H1 (cell line): Measurements from ENCODE around the gene MACROD2. TPM values are rescaled to one million over a fixed set of nuclear protein-coding genes. Genes with fewer than 3 reads are reported as not detected.

Source experiments
- CEBPB ChIP-seq: IDR thresholded peaks from 2 replicates; pipeline ENCODE4 v1.6.1; 2012; ENCODE audit warnings: low read depth, low read length
- CHD7 ChIP-seq: fragments of 300-600 bp; sonication (generic); IDR thresholded peaks from 2 replicates; pipeline ENCODE4 v1.7.1; 2012; ENCODE audit warnings: low read length, moderate library complexity, mild to moderate bottlenecking, inconsistent platforms; ENCODE audit not compliant: insufficient replicate concordance
- KDM5A ChIP-seq: fragments of 200-600 bp; IDR thresholded peaks from 2 replicates; pipeline ENCODE4 v1.7.1; 2012; ENCODE audit warnings: mild to moderate bottlenecking, low read length, inconsistent platforms, mixed read lengths
- RXRA ChIP-seq: IDR thresholded peaks from 2 replicates; pipeline ENCODE4 v1.6.1; 2011; ENCODE audit warnings: low read depth, mild to moderate bottlenecking, low read length, moderate library complexity; ENCODE audit not compliant: insufficient read depth
- SAP30 ChIP-seq: fragments of 300-600 bp; sonication (generic); IDR thresholded peaks from 2 replicates; pipeline ENCODE4 v1.7.1; 2012; ENCODE audit warnings: low read length, moderate library complexity, mild to moderate bottlenecking, inconsistent platforms; ENCODE audit not compliant: insufficient read depth, insufficient replicate concordance
- polyA plus RNA-seq, 7 experiments: library from polyadenylated mRNA; depleted of rRNA in 3 of 7; stranded (reverse) in 5 of 7; unstranded in 2 of 7; fragments of >200 nt in 5 of 7; fragments of 200-250 nt in 2 of 7; gene quantifications; 1 replicate in 5 of 7; 2 replicates in 1 of 7; 4 replicates in 1 of 7; pipeline versions ENCODE4 v1.2.1 to v1.2.3, GENCODE V29; 2011 to 2013; ENCODE audit warnings: missing spikeins in 2 of 7, mixed read lengths in 2 of 7
- total RNA-seq: library from RNA; stranded (reverse); fragmentation: NEBNext Ultra II Directional; extraction: Animal tissue kit (Norgen Biotek cat#: 25700); gene quantifications from 2 replicates; pipeline ENCODE4 v1.2.1, GENCODE V29; 2021
- TF ChIP-seq, protein P1 (sequence below): IDR thresholded peaks from 2 replicates; pipeline ENCODE4 v1.6.1; 2012; ENCODE audit warnings: inconsistent platforms
- TF ChIP-seq, protein P2 (sequence below), 3 experiments: IDR thresholded peaks; 1 replicate in 2 of 3; 2 replicates in 1 of 3; pipeline versions ENCODE4 v1.5.1 to v1.6.1; 2011; ENCODE audit warnings: low read length in 3 of 3, mild to moderate bottlenecking in 3 of 3, inconsistent platforms in 2 of 3, low read depth in 1 of 3, moderate library complexity in 1 of 3; ENCODE audit not compliant: insufficient read depth in 1 of 3; ENCODE audit errors: control extremely low read depth in 1 of 3

MACROD2 gene
- total and polyA plus RNA-seq, 2 of the 8 experiments (the other 6 are each of a cell fraction or from before 2014, with no cell fraction given), result 0.70 to 3.9 TPM

GRCh38 chr20:15091421-15092037, 1096.2 kb downstream of the MACROD2 start (continued):
- TF ChIP-seq CHD7 (no peak), SAP30 (no peak), CEBPB (no peak), RXRA (no peak), KDM5A (no peak)
- TF ChIP-seq, protein P1, sequence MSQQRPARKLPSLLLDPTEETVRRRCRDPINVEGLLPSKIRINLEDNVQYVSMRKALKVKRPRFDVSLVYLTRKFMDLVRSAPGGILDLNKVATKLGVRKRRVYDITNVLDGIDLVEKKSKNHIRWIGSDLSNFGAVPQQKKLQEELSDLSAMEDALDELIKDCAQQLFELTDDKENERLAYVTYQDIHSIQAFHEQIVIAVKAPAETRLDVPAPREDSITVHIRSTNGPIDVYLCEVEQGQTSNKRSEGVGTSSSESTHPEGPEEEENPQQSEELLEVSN, result no peak
- TF ChIP-seq, protein P2, sequence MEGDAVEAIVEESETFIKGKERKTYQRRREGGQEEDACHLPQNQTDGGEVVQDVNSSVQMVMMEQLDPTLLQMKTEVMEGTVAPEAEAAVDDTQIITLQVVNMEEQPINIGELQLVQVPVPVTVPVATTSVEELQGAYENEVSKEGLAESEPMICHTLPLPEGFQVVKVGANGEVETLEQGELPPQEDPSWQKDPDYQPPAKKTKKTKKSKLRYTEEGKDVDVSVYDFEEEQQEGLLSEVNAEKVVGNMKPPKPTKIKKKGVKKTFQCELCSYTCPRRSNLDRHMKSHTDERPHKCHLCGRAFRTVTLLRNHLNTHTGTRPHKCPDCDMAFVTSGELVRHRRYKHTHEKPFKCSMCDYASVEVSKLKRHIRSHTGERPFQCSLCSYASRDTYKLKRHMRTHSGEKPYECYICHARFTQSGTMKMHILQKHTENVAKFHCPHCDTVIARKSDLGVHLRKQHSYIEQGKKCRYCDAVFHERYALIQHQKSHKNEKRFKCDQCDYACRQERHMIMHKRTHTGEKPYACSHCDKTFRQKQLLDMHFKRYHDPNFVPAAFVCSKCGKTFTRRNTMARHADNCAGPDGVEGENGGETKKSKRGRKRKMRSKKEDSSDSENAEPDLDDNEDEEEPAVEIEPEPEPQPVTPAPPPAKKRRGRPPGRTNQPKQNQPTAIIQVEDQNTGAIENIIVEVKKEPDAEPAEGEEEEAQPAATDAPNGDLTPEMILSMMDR (IDR thresholded peaks at IDR 0.05; ENCODE audit: control extremely low read depth in 1 of 3, insufficient read depth in 1 of 3, low read depth in 1 of 3, low read length in 3 of 3), result no peak
